Activated T-helper 1 cell treated with anti-CD3 and anti-CD28 coated beads, Interleukin-2, amount 50 U/mL, for 16 hours (primary cell): ENCODE data around the gene NCKIPSD.

Experiments
- DNase-seq, 2 donors: peaks; one replicate each; pipeline ENCODE4 v3.0.0-alpha.2; 2020; ENCODE audit warnings: low read depth in 1 of 2, low spot score in 1 of 2

NCKIPSD gene

DNA sequence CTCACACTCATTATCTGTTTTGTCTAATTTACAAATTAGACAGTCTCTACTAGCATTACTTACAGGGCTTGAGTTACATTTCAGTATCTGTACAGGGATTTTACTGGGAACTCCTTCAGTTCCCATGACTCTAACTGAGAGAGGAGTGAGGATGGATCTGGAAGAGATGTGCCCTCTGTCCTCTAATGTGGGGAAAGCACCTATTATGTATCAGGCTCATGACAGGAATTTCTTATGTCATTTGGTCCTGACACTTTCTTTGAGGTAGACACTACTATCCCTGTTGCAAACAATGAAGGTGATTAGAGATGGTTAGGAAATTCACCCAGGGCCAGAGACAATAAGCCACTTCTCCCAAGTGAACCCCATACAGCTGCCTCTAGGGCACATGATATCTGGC is 10.9 kb upstream of the NCKIPSD start:
- no peak for DNase-seq

DNA sequence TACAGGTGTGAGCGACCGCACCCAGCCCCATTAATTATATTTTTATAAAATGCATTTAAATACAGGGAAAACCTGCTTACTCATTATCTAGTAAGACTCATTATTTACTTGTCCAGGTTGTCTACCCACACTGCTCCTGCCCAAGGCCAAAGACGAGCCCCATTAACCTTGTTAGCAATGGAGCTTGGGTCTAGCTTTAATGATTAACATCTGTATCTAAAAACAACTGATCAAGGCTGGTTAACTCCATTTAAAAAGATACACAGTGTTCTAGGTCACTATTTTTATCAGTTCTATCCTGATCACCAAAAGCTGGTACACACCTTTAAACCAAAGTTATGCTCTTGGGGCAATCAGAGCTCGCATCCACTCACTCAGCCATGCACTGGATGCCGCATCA is 10.4 kb upstream of the NCKIPSD start:
- DNase-seq = no peak

DNA sequence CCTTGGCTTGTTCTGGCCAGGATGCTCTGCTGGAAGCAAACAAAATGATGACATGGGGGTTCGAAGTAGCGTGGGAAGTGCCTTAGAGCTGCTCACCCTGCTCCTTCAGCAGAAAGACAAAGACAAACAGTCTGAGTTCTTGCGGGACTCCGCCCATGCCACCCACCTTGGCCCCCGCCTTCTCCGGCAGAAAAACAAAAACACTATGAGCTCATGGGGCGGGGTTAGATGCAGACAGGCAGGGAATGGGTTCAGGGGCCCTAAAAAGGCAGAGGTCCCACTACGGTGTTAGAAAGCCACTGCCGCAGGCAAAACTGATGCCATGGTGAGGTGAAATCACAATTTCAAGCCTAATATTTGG is 9.7 kb upstream of the NCKIPSD start:
- DNase-seq = no peak

DNA sequence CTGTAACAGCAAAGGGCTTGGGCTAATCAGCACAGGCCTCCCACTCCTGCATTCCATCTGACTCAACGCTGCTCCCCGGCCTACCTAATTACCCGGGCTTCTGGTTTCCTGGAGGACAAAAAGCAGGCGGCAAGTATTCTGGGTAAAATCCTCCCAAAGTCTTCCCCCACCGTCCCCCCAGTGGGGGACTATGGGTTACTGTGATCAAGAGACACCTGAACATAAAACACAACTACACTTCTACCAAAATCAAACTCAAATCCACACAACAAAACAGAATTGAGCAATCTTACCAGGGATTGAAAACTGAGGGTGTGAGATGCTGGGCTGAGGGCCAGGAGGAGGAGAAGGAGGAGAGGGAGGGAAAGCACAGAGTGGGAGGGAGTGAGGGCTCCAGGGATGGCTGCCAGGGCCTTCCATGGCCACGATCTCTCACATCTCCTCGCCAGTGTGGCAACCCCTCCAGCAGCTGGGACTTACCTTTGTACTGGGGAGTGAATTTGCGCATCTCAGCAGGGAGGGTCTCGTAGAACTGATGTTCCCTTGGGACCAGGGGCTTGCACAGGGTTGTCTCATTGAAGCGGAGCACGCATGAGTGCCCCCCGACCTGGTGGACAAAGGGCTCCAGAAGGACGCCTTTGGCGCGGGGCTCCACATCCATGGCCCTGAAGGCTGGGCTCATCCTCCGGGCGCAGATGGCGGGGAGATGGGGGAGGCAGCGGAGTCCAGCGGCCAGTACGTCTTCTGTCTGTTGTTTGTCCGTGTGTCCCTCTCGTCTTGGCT is 9.1 kb upstream of the NCKIPSD start:
- no peak for DNase-seq

DNA sequence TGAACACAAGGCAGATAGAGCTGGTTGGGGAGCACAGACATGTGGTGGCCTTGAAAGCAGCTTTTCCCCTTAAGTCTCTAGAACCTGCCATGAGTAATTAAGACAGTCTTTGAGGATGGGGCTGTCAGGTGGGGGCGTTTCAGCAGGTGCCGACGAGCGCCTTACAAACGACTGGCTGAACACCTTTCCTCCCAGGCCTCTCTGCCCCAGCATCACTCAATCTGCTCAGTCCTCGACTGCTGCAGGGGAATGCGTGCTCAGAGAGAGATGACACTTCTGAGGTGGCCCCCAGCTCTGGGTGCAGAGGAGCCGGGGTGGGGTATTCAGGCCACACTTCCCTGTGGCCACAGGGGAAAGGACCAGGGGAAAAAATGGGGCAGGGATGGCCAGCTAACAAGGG is 8.1 kb upstream of the NCKIPSD start:
- no peak for DNase-seq

DNA sequence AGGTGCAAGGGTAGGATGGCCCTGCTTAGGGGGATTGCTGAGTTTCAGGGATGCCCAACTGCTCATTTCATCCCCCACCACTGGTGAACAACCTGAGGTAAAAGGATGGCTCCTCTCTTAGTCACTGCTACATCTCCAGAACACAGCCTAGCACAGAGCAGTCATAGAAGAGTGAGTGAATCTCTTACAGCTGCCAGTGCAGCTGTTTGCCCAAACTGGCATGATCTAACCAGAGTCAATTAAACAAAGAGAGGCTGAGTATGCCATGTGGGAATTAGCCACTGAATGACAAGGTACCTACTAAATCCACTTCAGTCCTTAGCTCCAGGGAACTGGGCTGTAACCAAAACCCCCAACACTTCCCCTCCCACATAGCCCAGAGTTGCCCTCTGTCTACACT is 6.8 kb upstream of the NCKIPSD start:
- DNase-seq = no peak

DNA sequence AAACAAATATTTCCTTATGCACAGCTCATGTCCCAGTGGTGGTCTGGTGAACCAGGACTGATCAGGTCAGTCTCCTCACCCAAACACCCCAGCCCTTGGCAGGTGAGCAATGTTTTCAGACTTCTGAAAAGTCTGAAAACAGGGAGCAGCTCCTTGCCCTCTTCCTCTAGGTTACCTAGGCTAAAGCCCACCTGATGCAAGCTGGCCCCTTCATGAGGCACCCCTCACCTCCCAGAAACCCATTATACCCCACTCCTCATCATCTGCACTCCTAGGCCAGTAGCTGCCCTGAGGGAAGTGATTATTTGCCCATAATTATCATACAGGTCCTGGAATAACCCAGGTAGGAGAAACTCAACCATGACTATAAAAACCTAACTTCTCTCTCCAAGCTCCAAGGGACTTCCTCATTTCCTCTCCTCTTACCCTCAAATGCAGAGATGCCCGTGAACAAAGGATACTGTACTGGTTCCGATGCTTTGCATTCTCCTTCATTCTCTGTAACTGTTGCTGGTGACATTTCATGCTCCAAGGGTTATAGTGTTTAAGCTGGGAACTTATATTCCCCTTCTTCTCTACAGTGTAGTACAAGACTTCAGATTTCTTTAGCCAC is 5.2 kb upstream of the NCKIPSD start:
- no peak for DNase-seq

DNA sequence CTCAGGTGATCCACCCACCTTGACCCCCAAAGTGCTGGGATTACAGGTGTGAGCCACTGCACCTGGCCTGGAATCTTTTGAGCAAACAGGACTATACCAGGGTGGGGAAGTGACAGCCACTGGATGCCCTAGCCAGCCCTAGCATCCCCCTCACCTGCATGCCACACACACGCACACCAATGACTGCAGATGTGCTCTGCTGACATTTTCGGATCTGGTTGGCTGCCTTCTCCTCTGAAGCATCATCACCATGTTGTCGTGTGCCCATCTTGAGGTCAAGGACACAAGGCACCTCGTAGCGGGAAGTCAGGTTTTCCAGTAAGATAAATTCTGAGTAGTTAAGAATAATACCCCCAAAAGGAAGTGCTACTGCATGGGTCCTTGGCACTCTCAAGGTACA is 3.7 kb upstream of the NCKIPSD start:
- DNase-seq = no peak

DNA sequence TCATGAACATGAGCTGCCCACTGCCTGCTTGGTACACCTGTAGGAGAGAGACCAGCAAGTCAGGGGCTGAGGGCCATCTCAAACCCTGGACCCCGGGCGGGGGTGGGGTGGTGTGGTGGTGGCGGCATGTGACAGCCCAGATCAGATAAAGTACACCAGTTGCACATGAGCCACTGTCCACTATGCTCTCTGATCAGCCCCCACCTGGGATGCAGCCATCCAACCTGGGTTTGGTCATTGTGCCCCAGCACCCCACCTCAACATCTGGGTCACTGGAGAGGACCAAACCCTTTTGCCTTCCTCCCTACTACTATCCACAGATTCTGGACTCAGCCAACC is 3.0 kb upstream of the NCKIPSD start:
- no peak for DNase-seq

DNA sequence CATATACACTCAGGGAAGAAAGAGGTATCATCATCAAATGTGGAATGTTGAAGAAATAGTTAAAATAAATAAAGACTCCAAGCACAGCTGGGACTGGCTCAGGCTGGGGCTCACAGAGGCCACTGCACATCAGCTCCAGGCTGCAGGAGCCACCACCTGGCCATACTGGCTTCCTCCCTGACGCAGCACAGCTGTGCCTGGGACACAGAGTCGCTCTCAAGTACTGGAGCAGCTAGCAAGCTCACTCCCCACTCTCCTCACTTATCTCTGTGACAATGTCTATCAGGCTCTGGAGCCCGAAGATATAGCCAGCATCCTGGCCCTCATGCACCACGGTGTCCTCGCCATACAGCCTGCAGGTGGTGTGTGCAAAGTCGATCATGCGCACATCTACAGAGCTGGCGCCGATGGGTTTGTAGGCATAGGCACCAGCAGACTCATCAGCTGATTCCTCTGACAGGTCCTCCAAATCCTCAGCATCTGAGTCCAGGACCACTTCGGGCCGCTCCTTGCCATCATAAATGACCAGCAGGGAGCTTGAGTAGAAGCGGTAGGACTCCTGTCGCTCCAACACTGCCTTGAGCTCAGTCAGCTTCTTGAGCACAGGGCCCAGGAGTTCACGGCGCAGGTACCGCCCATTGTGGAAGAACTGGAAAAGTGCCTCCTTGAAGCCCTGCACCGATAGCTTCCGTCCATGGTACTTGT is 2.5 kb upstream of the NCKIPSD start:
- DNase-seq = no peak

DNA sequence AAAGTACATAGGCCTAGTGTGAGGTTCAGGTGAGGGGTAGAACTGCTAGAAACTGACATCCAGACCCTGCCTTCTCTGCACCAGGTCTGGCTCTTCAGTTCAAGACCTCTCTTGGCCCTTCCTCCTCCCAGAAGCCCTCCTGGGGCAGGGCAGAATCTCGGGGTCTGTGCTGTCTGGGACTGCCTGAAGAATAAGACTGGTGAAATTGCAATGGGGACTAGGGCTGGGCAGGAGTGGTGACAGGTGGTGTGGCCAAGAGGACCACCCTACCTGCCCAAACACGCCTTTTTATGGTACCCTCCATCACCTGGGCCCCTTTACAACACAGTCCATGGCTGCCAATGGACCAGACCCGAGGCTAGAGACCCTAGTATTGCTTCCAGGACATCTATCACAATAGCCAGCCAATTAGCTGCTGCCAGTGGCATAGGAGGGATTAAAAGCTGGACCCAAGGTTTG is 1.5 kb upstream of the NCKIPSD start:
- no peak for DNase-seq

DNA sequence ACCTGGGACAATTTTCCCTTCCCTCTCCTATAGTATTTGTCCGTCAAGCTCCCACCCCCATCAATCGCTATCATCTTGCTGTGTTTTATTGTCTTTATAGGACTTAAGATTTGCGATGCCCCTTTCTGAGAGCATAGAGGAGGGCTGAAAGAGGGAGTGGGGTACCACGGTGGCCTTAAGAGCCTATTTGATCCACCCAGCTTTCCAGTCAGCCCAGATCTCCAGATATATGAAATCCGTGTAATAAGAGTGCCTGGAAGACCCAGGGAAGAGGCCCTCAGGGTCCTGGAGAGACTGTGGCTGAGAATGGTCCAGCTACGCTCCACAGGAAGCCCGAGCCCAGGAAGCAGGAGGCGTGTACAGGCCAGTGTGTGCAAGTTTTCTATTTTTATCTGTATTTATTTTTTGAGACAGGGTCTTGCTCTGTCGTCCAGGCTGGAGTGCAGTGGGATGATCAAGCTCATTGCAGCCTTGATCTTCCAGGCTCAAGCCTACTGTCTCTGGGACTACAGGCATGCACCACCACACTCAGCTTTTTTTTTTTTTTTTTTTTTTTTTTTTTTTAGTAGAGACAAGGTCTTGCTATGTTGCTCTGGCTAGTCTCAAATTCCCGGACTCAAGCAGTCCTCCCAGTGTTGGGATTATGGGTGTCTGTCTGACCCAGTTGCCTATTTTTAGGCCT is 964 bp upstream of the NCKIPSD start:
- no peak for DNase-seq

DNA sequence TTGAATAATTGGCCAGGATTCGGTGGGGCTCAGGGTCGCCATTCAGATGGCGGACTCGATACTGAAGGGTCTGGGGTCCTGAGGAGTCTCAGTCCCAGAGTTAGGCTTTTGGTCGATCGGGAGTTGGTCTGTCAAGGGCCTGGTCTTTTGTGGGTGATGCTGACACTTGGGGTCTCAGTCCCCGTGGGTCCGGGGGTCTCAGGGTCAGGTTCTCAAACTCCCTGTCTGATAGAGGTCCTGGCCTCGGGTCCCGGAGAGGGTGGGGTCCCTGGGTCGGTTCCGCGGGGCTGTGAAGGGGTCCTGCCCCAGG is 467 bp downstream of the NCKIPSD start:
- no peak for DNase-seq

DNA sequence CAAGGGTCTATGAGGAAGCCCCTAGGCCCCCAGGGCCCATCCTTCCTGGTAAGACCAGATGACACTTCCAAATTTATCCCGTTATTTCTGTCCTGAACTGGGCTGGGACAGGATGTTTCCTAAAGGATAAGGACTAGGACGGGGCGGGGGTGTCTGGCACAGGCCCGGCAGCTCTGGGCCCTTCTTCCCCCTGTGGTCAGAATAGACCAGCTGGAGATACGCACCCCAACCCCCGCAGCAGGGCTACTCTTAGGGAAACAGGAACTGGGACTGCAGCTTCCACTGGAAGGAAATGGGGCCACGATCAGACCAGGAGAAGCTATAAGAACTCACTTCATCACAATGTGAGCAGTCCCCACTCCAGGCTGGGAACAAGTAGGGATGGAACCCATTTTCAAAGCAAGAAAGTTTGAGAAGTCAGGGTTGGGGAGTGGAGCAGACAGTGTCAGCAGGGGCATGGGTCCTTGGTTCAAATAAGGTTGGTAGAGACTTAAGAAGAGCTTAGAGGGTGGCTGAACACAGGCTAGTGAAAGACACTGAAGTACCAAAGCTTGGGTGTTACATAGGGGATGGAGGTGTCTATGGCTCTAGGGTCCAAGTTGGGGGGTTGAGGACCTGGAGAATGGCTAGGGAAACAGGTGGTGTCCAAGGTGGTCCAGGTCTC is 1.1 kb downstream of the NCKIPSD start:
- DNase-seq = no peak

DNA sequence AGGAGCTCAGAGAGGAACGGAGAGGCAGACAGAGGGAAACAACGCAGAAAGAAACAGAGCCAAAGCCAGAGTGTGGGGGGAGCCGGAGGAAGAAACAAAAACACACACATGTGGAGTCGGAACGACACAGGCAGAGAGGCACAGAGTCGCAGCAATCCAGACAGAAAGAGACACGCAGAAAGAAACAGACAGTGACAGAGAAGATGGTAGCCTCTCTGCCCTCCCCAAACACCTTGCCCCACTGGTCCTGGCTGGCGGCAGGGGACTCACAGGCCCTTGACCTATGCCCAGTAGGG is 1.7 kb downstream of the NCKIPSD start:
- DNase-seq = no peak

DNA sequence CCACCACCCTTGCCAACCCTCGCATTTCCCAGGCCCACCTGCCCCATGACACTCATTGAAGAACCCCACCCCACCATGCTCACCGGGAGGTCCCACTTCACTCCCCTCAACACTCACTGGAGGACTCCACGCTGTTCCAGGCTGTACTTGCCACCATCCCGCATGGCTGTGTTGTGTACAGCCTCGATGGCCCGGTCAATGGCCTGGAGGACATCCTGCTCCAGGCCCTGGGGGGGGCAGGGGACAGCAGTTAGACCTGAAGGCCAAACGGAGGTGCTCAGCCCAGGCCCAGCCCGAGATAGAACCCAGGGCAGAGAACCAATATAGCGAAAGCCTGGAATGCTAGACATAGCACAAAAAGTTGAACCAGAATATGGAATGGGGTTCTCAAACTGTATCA is 2.9 kb downstream of the NCKIPSD start:
- no peak for DNase-seq

DNA sequence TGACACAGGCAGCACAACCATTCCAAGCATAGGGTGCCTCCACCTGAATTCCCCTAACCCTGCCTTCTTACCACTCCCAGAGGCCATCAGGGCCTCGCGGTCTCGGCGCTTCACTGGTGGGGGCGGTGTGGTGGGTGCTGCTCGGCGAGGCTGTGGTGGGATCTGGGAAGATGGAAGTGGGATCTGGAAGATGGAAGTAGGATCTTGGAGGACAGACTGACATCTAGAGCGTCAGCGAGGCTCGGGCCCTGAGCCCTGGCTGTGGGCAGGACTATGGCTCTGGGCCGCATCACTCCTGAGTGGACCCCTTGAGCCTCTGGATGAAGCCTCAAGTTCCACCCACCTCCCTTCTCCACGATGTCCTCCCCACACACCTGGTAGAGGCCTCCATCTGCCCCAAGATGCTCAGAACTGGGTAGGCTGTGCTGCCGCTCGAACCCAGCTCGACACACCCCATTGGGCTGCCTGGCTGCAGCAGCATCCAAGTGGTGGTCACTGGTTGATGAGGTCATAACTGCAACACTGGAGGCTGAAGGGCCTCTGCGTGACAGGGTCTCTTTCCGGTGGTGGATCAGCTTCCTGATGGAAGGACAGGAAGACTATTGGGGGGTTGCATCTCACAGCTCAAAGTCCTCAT is 3.6 kb downstream of the NCKIPSD start:
- no peak for DNase-seq

DNA sequence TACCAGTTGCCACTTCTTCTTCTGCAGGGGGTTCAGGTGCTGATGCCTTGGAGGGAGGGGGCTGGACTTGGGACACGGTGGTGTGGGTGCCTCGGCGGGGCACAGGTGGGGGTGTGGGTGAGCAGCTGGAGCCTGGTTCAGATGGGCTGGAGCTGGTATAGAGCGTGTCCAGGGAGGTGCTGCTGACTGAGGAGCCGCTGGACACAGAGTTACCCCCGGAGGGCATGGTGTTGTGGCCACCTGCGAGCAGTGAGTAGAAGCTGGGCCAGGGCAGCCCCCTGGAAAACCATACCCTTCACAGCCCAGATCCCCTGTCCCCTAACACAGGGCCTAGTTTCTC is 4.2 kb downstream of the NCKIPSD start:
- DNase-seq = no peak

DNA sequence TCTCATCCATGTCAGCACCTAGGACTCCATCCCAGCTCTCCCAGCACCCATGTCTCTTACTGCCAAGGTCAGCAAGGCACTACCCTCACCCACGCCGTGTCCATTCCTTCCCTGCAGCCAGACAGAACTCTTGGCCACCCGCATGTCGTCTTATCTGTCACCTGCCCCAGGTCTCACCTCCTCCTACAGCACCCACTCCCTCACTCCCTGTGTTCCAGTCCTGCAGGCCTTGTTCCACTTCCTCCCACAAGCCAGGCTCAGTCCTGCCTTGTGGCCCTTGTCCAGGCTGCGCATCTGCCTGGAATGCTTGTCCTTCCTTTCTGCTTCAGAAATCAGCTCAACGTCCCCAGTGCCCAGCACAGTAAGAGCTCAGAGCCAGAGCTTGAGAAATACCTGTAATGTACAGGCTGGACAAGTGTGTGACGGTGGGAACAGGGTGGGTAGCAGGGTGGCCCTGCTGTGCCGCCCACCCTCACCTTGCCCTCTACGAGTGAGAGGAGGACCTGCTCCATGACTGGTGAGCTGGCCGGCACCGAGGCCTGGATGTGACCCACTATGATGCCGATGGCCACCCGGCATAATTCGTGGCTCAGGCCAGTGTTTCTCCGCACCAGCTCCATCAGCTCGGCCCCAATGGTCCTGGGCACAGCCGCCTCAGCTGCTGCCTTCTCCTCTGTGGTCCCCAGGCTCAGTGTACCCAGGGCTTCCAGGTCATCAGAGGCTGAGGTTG is 4.7 kb downstream of the NCKIPSD start:
- no peak for DNase-seq

DNA sequence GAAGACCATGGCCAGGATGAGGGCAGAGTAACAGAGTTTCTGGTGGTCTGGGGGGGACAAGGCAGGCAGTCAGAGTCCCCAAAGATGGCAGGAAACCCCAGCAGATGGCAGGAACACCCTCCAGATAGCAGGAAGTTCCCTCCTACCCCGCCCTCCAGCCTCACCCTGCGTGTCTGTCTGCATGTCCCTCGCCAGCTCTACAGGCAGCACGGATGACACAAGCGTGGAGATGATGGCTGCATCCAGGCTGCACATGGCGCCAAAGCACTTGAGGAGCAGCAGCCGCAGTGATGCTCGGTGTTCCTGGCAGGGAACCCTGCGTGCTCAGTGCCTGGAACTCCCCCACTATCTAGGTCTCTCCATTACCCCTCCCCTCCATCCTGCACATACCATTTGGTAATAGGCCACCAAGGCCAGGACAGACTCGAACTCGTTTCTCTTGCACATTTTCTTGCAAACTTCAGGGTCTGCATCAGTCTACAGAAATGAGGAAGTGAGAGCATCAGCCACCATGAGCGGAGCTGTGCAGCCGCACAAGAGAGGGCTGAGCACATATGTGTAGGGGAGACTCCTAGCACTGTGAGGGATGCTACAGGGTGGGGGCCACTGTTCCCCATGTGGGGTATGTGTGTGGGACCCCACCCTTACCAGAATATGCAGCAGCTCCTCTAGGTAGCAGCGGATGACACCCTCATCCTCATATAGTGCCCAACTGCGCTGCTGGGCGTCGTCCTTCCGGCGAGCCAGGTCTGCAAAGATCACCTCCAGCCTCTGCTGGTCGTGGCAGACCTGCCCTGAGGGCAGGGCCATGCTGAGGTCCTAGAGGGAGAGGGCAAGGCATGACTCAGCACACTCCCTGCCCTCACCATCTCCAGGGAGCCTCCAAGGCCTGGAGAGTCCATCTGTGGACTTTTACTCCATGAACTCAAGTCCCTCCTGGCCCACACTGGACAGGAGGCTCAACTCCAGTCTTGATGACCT is 6.0 kb downstream of the NCKIPSD start:
- no peak for DNase-seq
